WTC11 (cell line): Measurements from ENCODE around the gene GLUD1. TPM values are rescaled to one million over a fixed set of nuclear protein-coding genes. Genes with fewer than 3 reads are reported as not detected.
"Not testable (repeated sequence)": the region's sequence is repeated elsewhere in the genome, so short reads cannot be mapped to it uniquely, and the experiment has no call there.

ENCODE experiments used
- ATAC-seq: fragments of 200-7000 bp; cut with Tn5 transposase; 2 replicates; pipeline ENCODE4 v1.10.0; 2021; ENCODE audit warnings: mild to moderate bottlenecking, moderate library complexity
- CTCF ChIA-PET: fragments of 300-600 bp; sonication (Branson Sonifier 250); formaldehyde crosslinking; loops from one replicate; lab custom pipeline; 2021; ENCODE audit warnings: antibody characterized with exemption; lab: Charles Lee
- POLR2A ChIA-PET: fragments of 350-600 bp; sonication (Branson Sonifier 250); formaldehyde crosslinking; loops from one replicate; lab custom pipeline; 2021; ENCODE audit warnings: antibody characterized with exemption; lab: Charles Lee
- DNase-seq: peaks from one replicate; pipeline ENCODE4 v3.0.0; 2021; ENCODE audit warnings: low spot score
- H3K27ac Mint-ChIP-seq: 2 replicates; pipeline ENCODE4 v1.8.0; 2021; ENCODE audit warnings: mixed read lengths
- H3K27me3 Mint-ChIP-seq: 2 replicates; pipeline ENCODE4 v1.8.0; 2021; ENCODE audit warnings: low read depth, mild to moderate bottlenecking, moderate library complexity, mixed read lengths
- H3K36me3 Mint-ChIP-seq: 2 replicates; pipeline ENCODE4 v1.8.0; 2021; ENCODE audit warnings: mixed read lengths
- H3K4me1 Mint-ChIP-seq: 2 replicates; pipeline ENCODE4 v1.8.0; 2022; ENCODE audit warnings: mixed read lengths
- H3K4me3 Mint-ChIP-seq: 2 replicates; pipeline ENCODE4 v1.8.0; 2021; ENCODE audit warnings: mild to moderate bottlenecking, moderate library complexity, mixed read lengths
- H3K9me3 Mint-ChIP-seq: 2 replicates; pipeline ENCODE4 v1.8.0; 2021; ENCODE audit warnings: mixed read lengths
- GABPB1 ChIP-seq: sonication (generic); formaldehyde crosslinking; IDR thresholded peaks from 2 replicates; pipeline ENCODE4 v1.8.1; 2023; ENCODE audit warnings: mild to moderate bottlenecking, missing genetic modification reagents
- IRF2 ChIP-seq: sonication (generic); formaldehyde crosslinking; IDR thresholded peaks from 2 replicates; pipeline ENCODE4 v1.8.0; 2022; ENCODE audit warnings: low read depth, missing genetic modification reagents, borderline replicate concordance
- JAZF1 ChIP-seq: fragments of 250-450 bp; sonication (Bioruptor Pico); IDR thresholded peaks from 2 replicates; pipeline ENCODE4 v1.9.0; 2021; ENCODE audit warnings: moderate library complexity, mild to moderate bottlenecking, inconsistent platforms
- KAT7 ChIP-seq: sonication (generic); formaldehyde crosslinking; IDR thresholded peaks from 2 replicates; pipeline ENCODE4 v1.8.1; 2023; ENCODE audit warnings: missing genetic modification reagents, mild to moderate bottlenecking, borderline replicate concordance
- MYBL2 ChIP-seq: sonication (generic); formaldehyde crosslinking; IDR thresholded peaks from 2 replicates; pipeline ENCODE4 v1.8.1; 2023; ENCODE audit warnings: mild to moderate bottlenecking, moderate library complexity, missing genetic modification reagents
- NFE2L1 ChIP-seq: sonication (generic); formaldehyde crosslinking; IDR thresholded peaks from 2 replicates; pipeline ENCODE4 v1.8.1; 2023; ENCODE audit warnings: missing genetic modification reagents
- NFYB ChIP-seq: sonication (generic); formaldehyde crosslinking; conservative IDR thresholded peaks from 2 replicates; pipeline ENCODE4 v1.8.0; 2022; ENCODE audit warnings: low read depth, missing genetic modification reagents
- OVOL2 ChIP-seq: fragments of 250-450 bp; sonication (Bioruptor Pico); IDR thresholded peaks from 2 replicates; pipeline ENCODE4 v1.9.0; 2021; ENCODE audit warnings: mild to moderate bottlenecking, borderline replicate concordance
- RELA ChIP-seq: sonication (generic); formaldehyde crosslinking; IDR thresholded peaks from 2 replicates; pipeline ENCODE4 v1.8.1; 2022; ENCODE audit warnings: missing genetic modification reagents, mild to moderate bottlenecking, borderline replicate concordance
- SMAD4 ChIP-seq: sonication (generic); formaldehyde crosslinking; IDR thresholded peaks from 2 replicates; pipeline ENCODE4 v1.8.0; 2022; ENCODE audit warnings: mild to moderate bottlenecking, missing genetic modification reagents
- SOX15 ChIP-seq: fragments of 250-450 bp; sonication (Bioruptor Pico); IDR thresholded peaks from 2 replicates; pipeline ENCODE4 v1.9.0; 2021; ENCODE audit warnings: mild to moderate bottlenecking
- SP1 ChIP-seq: sonication (generic); formaldehyde crosslinking; conservative IDR thresholded peaks from 2 replicates; pipeline ENCODE4 v1.8.1; 2022; ENCODE audit warnings: missing genetic modification reagents
- TCF7 ChIP-seq: sonication (generic); formaldehyde crosslinking; IDR thresholded peaks from 2 replicates; pipeline ENCODE4 v1.8.0; 2022; ENCODE audit warnings: mild to moderate bottlenecking, low read depth, missing genetic modification reagents, moderate library complexity
- TP53 ChIP-seq: sonication (generic); formaldehyde crosslinking; IDR thresholded peaks from 2 replicates; pipeline ENCODE4 v1.8.1; 2023; ENCODE audit warnings: mild to moderate bottlenecking, missing genetic modification reagents
- ZNF138 ChIP-seq: sonication (generic); formaldehyde crosslinking; conservative IDR thresholded peaks from 2 replicates; pipeline ENCODE4 v1.8.1; 2022; ENCODE audit warnings: mild to moderate bottlenecking, moderate library complexity, missing genetic modification reagents
- ZNF232 ChIP-seq: sonication (generic); formaldehyde crosslinking; IDR thresholded peaks from 2 replicates; pipeline ENCODE4 v1.8.0; 2022; ENCODE audit warnings: mild to moderate bottlenecking, missing genetic modification reagents
- total RNA-seq: library from RNA; stranded (reverse); gene quantifications from 3 replicates; pipeline ENCODE4 v1.2.3, GENCODE V29; 2021
- TF ChIP-seq, protein P1 (sequence below): sonication (generic); formaldehyde crosslinking; IDR thresholded peaks from 2 replicates; pipeline ENCODE4 v1.8.0; 2023; ENCODE audit warnings: missing genetic modification reagents
- TF ChIP-seq, protein P2 (sequence below): fragments of 200-600 bp; IDR thresholded peaks from 2 replicates; pipeline ENCODE4 v1.8.0; 2022; ENCODE audit warnings: antibody characterized with exemption

The GLUD1 gene
- total RNA-seq, 1 experiment from 2014 or later: 98.2 TPM

DNA sequence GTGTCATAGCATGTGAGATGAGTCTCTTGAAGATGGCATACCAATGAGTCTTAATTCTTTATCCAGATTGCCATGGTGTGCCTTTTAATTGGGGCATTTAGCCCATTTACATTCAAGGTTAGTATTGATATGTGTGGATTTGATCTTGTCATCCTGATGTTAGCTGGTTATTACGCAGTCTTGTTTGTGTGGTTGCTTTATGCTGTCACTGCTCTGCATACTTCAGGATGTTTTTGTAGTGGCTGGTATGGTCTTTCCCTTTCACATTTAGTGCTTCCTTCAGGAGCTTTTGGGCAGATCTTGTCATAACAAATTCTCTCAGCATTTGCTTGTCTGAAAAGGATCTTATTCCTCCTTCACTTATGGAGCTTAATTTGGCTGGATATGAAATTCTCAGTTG lies 58.0 kb downstream of the GLUD1 start (continued):
- TF ChIP-seq TCF7: no peak

DNA sequence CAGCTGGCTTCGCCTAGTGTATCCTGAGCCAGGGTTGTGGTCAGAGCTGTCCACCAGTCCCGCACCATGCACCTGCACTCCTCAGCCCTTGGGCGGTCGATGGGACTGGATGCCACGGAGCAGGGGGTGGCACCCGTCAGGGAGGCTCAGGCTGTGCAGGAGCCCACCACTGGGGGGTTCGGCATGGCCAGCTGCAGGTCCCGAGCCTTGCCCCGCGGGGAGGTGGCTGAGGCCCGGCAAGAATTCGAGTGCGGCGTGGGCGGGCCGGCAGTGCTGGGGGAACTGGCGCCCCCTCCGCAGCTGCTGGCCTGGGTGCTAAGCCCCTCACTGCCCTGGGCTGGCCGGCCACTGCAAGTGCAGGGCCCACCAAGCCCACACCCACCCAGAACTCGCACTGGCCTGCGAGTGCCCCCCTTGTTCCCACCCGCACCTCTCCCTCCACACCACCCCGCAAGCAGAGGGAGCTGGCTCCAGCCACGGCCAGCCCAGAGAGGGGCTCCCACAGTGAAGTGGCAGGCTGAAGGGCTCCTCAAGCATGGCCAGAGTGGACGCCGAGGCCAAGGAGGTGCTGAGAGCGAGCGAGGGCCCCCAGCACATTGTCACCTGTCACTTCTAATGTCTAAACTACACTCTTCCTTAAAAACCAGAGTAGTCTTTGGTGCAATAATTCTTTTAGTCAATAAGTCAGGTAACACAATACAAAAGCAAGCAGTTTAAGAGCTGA lies 63.6 kb downstream of the GLUD1 start:
- TF ChIP-seq IRF2 (CRISPR knock-in tag) (no peak), RELA (no peak), NFE2L1 (CRISPR knock-in tag) (no peak), JAZF1 (CRISPR knock-in tag) (no peak), KAT7 (CRISPR knock-in tag) (no peak), SMAD4 (CRISPR knock-in tag) (no peak), OVOL2 (CRISPR knock-in tag) (no peak), MYBL2 (CRISPR knock-in tag) (no peak), ZNF232 (no peak), SOX15 (CRISPR knock-in tag) (no peak), TCF7 (no peak), SP1 (no peak), ZNF138 (CRISPR knock-in tag) (no peak), TP53 (CRISPR knock-in tag) (no peak), GABPB1 (no peak)
- TF ChIP-seq, protein P1, sequence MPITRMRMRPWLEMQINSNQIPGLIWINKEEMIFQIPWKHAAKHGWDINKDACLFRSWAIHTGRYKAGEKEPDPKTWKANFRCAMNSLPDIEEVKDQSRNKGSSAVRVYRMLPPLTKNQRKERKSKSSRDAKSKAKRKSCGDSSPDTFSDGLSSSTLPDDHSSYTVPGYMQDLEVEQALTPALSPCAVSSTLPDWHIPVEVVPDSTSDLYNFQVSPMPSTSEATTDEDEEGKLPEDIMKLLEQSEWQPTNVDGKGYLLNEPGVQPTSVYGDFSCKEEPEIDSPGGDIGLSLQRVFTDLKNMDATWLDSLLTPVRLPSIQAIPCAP: no peak
- TF ChIP-seq, protein P2, sequence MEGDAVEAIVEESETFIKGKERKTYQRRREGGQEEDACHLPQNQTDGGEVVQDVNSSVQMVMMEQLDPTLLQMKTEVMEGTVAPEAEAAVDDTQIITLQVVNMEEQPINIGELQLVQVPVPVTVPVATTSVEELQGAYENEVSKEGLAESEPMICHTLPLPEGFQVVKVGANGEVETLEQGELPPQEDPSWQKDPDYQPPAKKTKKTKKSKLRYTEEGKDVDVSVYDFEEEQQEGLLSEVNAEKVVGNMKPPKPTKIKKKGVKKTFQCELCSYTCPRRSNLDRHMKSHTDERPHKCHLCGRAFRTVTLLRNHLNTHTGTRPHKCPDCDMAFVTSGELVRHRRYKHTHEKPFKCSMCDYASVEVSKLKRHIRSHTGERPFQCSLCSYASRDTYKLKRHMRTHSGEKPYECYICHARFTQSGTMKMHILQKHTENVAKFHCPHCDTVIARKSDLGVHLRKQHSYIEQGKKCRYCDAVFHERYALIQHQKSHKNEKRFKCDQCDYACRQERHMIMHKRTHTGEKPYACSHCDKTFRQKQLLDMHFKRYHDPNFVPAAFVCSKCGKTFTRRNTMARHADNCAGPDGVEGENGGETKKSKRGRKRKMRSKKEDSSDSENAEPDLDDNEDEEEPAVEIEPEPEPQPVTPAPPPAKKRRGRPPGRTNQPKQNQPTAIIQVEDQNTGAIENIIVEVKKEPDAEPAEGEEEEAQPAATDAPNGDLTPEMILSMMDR: no peak
- CTCF ChIA-PET: no interaction called here
- POLR2A ChIA-PET: no interaction called here
- ATAC-seq (no peak), DNase-seq (no peak)
- Mint-ChIP-seq H3K9me3 (peaks cover 35% of the 10 kb centered on the region), H3K4me1 (peaks cover 3% of the 10 kb centered on the region; the same call in 1 of the 2 replicates), H3K36me3 (peaks cover 27% of the 10 kb centered on the region), H3K4me3 (no peak overlapping the region), H3K27ac (no peak overlapping the region), H3K27me3 (no peaks in the 10 kb centered on the region; the same call in 1 of the 2 replicates)

DNA sequence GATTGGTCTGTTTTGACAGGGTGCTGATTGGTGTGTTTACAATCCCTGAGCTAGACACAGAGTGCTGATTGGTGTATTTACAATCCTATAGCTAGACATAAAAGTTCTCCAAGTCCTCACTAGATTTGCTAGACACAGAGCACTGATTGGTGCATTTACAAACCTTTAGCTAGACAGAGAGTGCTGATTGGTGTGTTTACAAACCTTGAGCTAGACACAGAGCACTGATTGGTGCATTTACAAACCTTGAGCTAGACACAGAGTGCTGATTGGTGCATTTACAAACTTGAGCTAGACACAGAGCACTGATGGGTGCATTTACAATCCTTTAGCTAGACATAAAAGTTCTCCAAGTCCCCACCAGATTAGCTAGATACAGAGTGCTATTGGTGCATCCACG lies 64.2 kb downstream of the GLUD1 start:
- H3K4me1 Mint-ChIP-seq, CTCF ChIA-PET, H3K27ac Mint-ChIP-seq, ATAC-seq, H3K4me3 Mint-ChIP-seq, H3K27me3 Mint-ChIP-seq, DNase-seq: not testable (repeated sequence)
- H3K9me3 Mint-ChIP-seq: peaks cover 35% of the 10 kb centered on the region
- POLR2A ChIA-PET: interaction anchor here (0.6 kb wide), 1 partner anchor 215 kb away, joined by 3 read pairs; no protein-coding TSS in a partner anchor
- TF ChIP-seq NFYB (CRISPR knock-in tag): 0 out of 2 replicates have a peak, but pooled peaks have one; percentile 22
- TF ChIP-seq, all 79 proteins: peak for 1; not testable (repeated sequence) for 78
- peaks cover 27% of the 10 kb centered on the region for H3K36me3 Mint-ChIP-seq

DNA sequence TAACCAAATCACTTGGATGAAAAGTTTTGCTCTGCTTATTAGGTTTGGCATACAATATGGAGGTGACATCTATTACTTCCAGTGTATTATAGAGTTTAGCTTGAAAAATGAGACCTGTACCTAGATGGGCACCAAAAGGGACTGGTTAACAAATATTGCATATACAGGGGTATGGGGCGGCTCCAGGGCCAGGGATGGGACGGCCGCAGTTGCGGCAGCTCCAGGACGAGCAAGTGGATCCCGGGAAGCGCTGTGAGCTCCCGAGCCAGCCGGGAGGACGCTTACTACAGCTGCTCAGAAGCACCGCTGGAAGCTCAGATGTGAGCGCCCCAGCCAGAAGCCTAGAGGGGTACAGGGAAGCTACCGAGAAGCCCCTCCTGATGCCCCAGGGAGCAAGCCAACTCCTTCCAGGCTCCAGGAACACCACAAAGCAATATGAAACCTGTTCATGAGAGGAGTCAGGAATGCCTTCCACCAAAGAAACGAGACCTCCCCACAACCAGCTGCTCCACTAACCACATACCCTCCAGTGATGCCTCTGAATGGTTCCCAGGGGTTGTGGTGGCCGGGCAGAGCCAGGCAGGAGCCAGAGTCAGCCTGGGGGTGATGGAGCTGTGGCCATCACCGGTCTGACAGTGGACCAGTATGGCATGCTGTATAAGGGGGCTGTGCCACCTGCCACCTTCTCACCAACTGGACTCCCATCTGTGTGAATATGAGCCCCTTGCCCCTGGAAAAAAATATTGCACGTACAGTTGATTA lies 67.7 kb downstream of the GLUD1 start:
- H3K27me3 Mint-ChIP-seq, DNase-seq, CTCF ChIA-PET, H3K4me3 Mint-ChIP-seq, ATAC-seq, H3K27ac Mint-ChIP-seq, POLR2A ChIA-PET: not testable (repeated sequence)
- Mint-ChIP-seq H3K9me3 (peaks cover 17% of the 10 kb centered on the region), H3K4me1 (peaks cover 15% of the 10 kb centered on the region), H3K36me3 (peaks cover 16% of the 10 kb centered on the region)

DNA sequence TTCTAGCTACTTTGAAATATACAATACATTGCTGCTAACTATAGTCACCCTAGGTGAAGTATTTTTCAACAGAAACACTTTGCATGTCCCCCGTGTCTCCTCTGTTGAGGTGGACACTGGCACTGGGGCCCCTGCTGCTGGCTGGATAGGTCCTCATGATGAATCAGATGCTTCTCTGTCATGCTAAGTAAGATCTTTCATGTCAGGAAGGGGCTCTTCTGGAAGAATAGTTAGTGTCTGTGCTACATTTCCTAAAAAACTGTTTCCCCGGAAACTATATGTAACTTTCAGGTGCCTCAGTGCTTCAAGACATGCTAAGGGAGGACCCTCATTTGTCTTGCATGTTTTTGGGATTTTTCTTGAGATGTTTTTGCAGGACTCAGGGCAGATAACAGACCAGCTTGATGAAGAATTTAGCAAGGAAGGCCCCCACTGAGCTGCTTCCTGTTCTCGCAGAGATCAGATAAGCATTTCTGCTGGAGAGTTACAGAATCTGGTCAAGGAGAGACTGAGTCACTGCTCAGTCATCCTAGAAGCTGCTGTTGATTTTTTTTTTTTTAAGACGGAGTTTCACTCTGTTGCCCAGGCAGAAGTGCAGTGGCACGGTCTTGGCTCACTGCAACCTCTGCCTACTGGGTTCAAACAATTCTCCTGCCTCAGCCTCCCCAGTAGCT lies 69.2 kb downstream of the GLUD1 start:
- DNase-seq, H3K4me3 Mint-ChIP-seq, H3K27me3 Mint-ChIP-seq, H3K9me3 Mint-ChIP-seq, H3K36me3 Mint-ChIP-seq, POLR2A ChIA-PET: not testable (repeated sequence)
- CTCF ChIA-PET: interaction anchor here (0.7 kb wide), 1 partner anchor 65 kb away, joined by 3 read pairs; no protein-coding TSS in a partner anchor
- H3K4me1 Mint-ChIP-seq: peaks cover 15% of the 10 kb centered on the region
- peak; percentile 34; the same call in 1 of the 2 replicates for ATAC-seq
- peak overlapping the region; percentile 60 for H3K27ac Mint-ChIP-seq

DNA sequence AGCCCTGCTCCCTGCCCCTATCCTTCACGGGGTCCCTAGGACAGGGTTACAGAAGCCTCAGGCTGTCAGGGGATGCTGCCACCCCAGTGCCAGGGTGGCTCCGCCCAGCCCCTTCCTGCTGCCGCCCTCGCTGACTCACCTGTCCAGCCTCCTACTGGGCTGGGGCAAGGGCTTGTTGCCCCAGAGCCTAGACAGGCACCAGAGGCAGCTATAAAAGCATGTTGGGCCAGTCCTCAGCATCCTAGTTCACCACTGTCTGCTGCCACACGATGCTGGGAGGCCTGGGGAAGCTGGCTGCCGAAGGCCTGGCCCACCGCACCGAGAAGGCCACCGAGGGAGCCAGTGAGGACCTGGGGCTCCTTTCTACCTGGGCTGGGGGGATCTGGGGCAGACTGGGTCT lies 74.6 kb downstream of the GLUD1 start, which contains the start of gene FAM25A:
Gene FAM25A, plus strand, starts transcription at position 239 of the 400 bp plus-strand sequence. Its CDS starts 31 bp downstream, at position 270.
- POLR2A ChIA-PET, ATAC-seq, CTCF ChIA-PET, H3K36me3 Mint-ChIP-seq, H3K4me3 Mint-ChIP-seq, H3K27ac Mint-ChIP-seq, H3K9me3 Mint-ChIP-seq, H3K4me1 Mint-ChIP-seq, DNase-seq, H3K27me3 Mint-ChIP-seq: not testable (repeated sequence)

DNA sequence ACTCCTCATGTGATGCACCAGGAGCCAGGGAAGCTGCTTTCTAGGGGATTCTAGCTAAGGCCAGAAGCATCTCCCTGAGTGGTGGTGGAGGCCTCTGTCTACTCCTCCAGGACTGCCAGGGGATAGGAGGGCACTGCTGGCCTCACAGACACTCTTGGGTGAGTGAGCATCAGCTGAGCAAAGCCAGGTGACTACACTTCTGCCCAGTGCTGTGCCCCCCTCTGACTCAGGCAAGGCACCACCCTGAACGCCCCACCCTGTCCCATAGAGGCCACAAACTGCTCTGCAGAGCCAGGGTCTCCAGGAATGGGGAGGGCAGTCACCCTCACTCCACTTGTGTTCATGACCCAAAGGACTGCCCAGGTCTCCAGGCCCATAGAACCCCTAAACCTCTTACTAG lies 75.1 kb downstream of the GLUD1 start:
- H3K27ac Mint-ChIP-seq, H3K27me3 Mint-ChIP-seq, H3K4me3 Mint-ChIP-seq, DNase-seq, H3K4me1 Mint-ChIP-seq, POLR2A ChIA-PET, CTCF ChIA-PET, ATAC-seq, H3K9me3 Mint-ChIP-seq, H3K36me3 Mint-ChIP-seq: not testable (repeated sequence)
